H1 (cell line): ENCODE data around the gene ANLN. TPM values are rescaled to one million over a fixed set of nuclear protein-coding genes. Genes with fewer than 3 reads are reported as not detected.

Experiments used
- CTCF ChIA-PET: fragments of 300-600 bp; sonication (Branson Sonifier 250); formaldehyde crosslinking; loops from one replicate; lab custom pipeline; 2021; ENCODE audit not compliant: partially characterized antibody; lab: Charles Lee
- POLR2A ChIA-PET: fragments of 300-600 bp; sonication (Branson Sonifier 250); formaldehyde crosslinking; loops from one replicate; lab custom pipeline; 2021; ENCODE audit warnings: inconsistent platforms; ENCODE audit not compliant: partially characterized antibody; lab: Charles Lee
- DNase-seq, 2 experiments: peaks; one replicate each; pipeline versions ENCODE4 v3.0.0 to v3.0.0-alpha.2; 2010 to 2022; ENCODE audit warnings: low spot score in 2 of 2, low read depth in 1 of 2, mixed read lengths in 1 of 2
- FAIRE-seq: peaks from 2 replicates; lab custom pipeline; 2011; peaks lifted over from hg19 to GRCh38; lab: Jason Lieb, UNC
- H2AFZ ChIP-seq: 2 replicates; pipeline ENCODE4 v1.8.1; 2012; ENCODE audit warnings: low read length, inconsistent platforms
- H2AK5ac ChIP-seq: 2 replicates; pipeline ENCODE4 v1.6.1; 2013; ENCODE audit warnings: low read depth, low read length
- H2BK120ac ChIP-seq: replicated peaks from 2 replicates; pipeline ENCODE3; 2013; ENCODE audit warnings: low read depth, low read length, inconsistent platforms
- H2BK12ac ChIP-seq: 2 replicates; pipeline ENCODE4 v1.6.1; 2013; ENCODE audit warnings: low read depth, low read length
- H2BK15ac ChIP-seq: 2 replicates; pipeline ENCODE4 v1.6.1; 2013; ENCODE audit warnings: low read length
- H2BK20ac ChIP-seq: 2 replicates; pipeline ENCODE4 v1.6.1; 2013; ENCODE audit warnings: low read length
- H2BK5ac ChIP-seq: 2 replicates; pipeline ENCODE4 v1.6.1; 2013; ENCODE audit warnings: low read depth, low read length
- H3K14ac ChIP-seq: 2 replicates; pipeline ENCODE4 v1.6.1; 2013; ENCODE audit warnings: inconsistent platforms; ENCODE audit not compliant: insufficient read length
- H3K18ac ChIP-seq: 2 replicates; pipeline ENCODE4 v1.6.1; 2013; ENCODE audit warnings: low read length; ENCODE audit errors: extremely low read depth
- H3K23ac ChIP-seq: 2 replicates; pipeline ENCODE4 v1.6.1; 2013; ENCODE audit warnings: inconsistent platforms; ENCODE audit not compliant: insufficient read length
- H3K23me2 ChIP-seq: 2 replicates; pipeline ENCODE4 v1.6.1; 2013; ENCODE audit warnings: low read depth, low read length
- H3K27ac ChIP-seq: 2 replicates; pipeline ENCODE4 v1.6.1; 2011; ENCODE audit warnings: low read depth, low read length, inconsistent platforms
- H3K27me3 ChIP-seq, 4 experiments: replicated peaks in 1 of 4; 1 replicate in 1 of 4; 2 replicates in 3 of 4; pipeline versions ENCODE4 v1.6.1 to v1.8.1; 2011 to 2013; ENCODE audit warnings: low read length in 3 of 4, mild to moderate bottlenecking in 3 of 4, inconsistent platforms in 2 of 4, mixed read lengths in 2 of 4, moderate library complexity in 1 of 4; ENCODE audit not compliant: control insufficient read depth in 3 of 4, insufficient read depth in 3 of 4; ENCODE audit errors: extremely low read depth in 1 of 4
- H3K36me3 ChIP-seq, 4 experiments: 2 replicates each; pipeline versions ENCODE4 v1.6.1 to v1.8.1; 2011 to 2013; ENCODE audit warnings: mild to moderate bottlenecking in 4 of 4, low read length in 3 of 4, moderate library complexity in 2 of 4, control low read depth in 1 of 4, inconsistent platforms in 1 of 4; ENCODE audit not compliant: insufficient read depth in 4 of 4, control insufficient read depth in 2 of 4
- H3K4ac ChIP-seq: replicated peaks from 2 replicates; pipeline ENCODE3; 2013; ENCODE audit warnings: low read length, low read depth, mixed read lengths, inconsistent platforms; ENCODE audit not compliant: insufficient read length
- H3K4me1 ChIP-seq, 4 experiments: replicated peaks in 1 of 4; 1 replicate in 1 of 4; 2 replicates in 3 of 4; pipeline versions ENCODE4 v1.6.1 to v1.8.1; 2011 to 2013; ENCODE audit warnings: low read length in 3 of 4, inconsistent platforms in 2 of 4, mixed read lengths in 1 of 4; ENCODE audit not compliant: insufficient read depth in 4 of 4, control insufficient read depth in 3 of 4
- H3K4me2 ChIP-seq, 2 experiments: 2 replicates each; pipeline versions ENCODE4 v1.6.1 to v1.8.1; 2011 to 2013; ENCODE audit warnings: low read depth in 2 of 2, low read length in 2 of 2, control low read depth in 1 of 2, inconsistent platforms in 1 of 2, mild to moderate bottlenecking in 1 of 2; ENCODE audit not compliant: insufficient read depth in 1 of 2
- H3K4me3 ChIP-seq, 4 experiments: fragments of 200-600, 300-600 bp in 1 of 4; sonication (generic), shearing (Covaris generic), sonication (Bioruptor Twin) in 1 of 4; 2 replicates each; pipeline versions ENCODE4 v1.5.1 to v1.8.1; 2011 to 2016; ENCODE audit warnings: low read length in 4 of 4, low read depth in 3 of 4, control low read depth in 2 of 4, inconsistent platforms in 2 of 4, mild to moderate bottlenecking in 2 of 4, mixed read lengths in 1 of 4, moderate library complexity in 1 of 4; ENCODE audit not compliant: insufficient read depth in 2 of 4; ENCODE audit errors: extremely low read depth in 1 of 4
- H3K56ac ChIP-seq: replicated peaks from 2 replicates; pipeline ENCODE3; 2013; ENCODE audit warnings: low read depth, mild to moderate bottlenecking, mixed read lengths, low read length, inconsistent platforms; ENCODE audit not compliant: insufficient read length
- H3K79me1 ChIP-seq: 2 replicates; pipeline ENCODE4 v1.6.1; 2013; ENCODE audit warnings: low read depth, low read length, control low read depth
- H3K79me2 ChIP-seq, 2 experiments: 2 replicates each; pipeline versions ENCODE4 v1.6.1 to v1.8.1; 2012 to 2013; ENCODE audit warnings: low read length in 2 of 2, mild to moderate bottlenecking in 2 of 2, inconsistent platforms in 1 of 2; ENCODE audit not compliant: insufficient read depth in 2 of 2, control insufficient read depth in 1 of 2
- H3K9ac ChIP-seq, 4 experiments: replicated peaks in 1 of 4; 1 replicate in 1 of 4; 2 replicates in 3 of 4; pipeline versions ENCODE4 v1.6.1 to v1.8.1; 2011 to 2013; ENCODE audit warnings: low read depth in 3 of 4, low read length in 3 of 4, control low read depth in 2 of 4, mild to moderate bottlenecking in 2 of 4, moderate library complexity in 2 of 4, inconsistent platforms in 1 of 4; ENCODE audit errors: extremely low read depth in 1 of 4
- H3K9me3 ChIP-seq, 2 experiments: 2 replicates each; pipeline versions ENCODE4 v1.6.1 to v1.8.1; 2012 to 2013; ENCODE audit warnings: mild to moderate bottlenecking in 2 of 2, moderate library complexity in 2 of 2, control low read depth in 1 of 2, inconsistent platforms in 1 of 2, low read depth in 1 of 2, low read length in 1 of 2, mixed read lengths in 1 of 2; ENCODE audit not compliant: insufficient read depth in 2 of 2
- H4K20me1 ChIP-seq, 2 experiments: replicated peaks in 1 of 2; 2 replicates each; pipeline versions ENCODE3 to v1.8.1; 2011 to 2013; ENCODE audit warnings: inconsistent platforms in 2 of 2, low read length in 2 of 2, mild to moderate bottlenecking in 1 of 2; ENCODE audit not compliant: insufficient read depth in 2 of 2, control insufficient read depth in 1 of 2
- H4K5ac ChIP-seq: 2 replicates; pipeline ENCODE4 v1.6.1; 2013; ENCODE audit warnings: low read length, low read depth, mixed read lengths, inconsistent platforms; ENCODE audit not compliant: insufficient read length
- H4K8ac ChIP-seq: 2 replicates; pipeline ENCODE4 v1.8.0; 2013; ENCODE audit warnings: mild to moderate bottlenecking, moderate library complexity, low read length, inconsistent platforms; ENCODE audit not compliant: insufficient read depth; ENCODE audit errors: extremely low read depth
- H4K91ac ChIP-seq: replicated peaks from 2 replicates; pipeline ENCODE3; 2013; ENCODE audit warnings: low read length, mixed read lengths, inconsistent platforms; ENCODE audit not compliant: insufficient read length
- BRCA1 ChIP-seq: IDR thresholded peaks from 2 replicates; pipeline ENCODE4 v1.6.1; 2012; ENCODE audit warnings: low read depth, low read length, improper control_type of control experiment
- CEBPB ChIP-seq: IDR thresholded peaks from 2 replicates; pipeline ENCODE4 v1.6.1; 2012; ENCODE audit warnings: low read depth, low read length
- MAFK ChIP-seq: IDR thresholded peaks from 2 replicates; pipeline ENCODE4 v1.6.1; 2012; ENCODE audit warnings: low read depth, mild to moderate bottlenecking, improper control_type of control experiment, low read length
- PHF8 ChIP-seq: fragments of 200-600 bp; sonication (generic); conservative IDR thresholded peaks from 2 replicates; pipeline ENCODE4 v1.7.1; 2012; ENCODE audit warnings: low read depth, mild to moderate bottlenecking, inconsistent platforms, low read length, moderate library complexity
- SIRT6 ChIP-seq: IDR thresholded peaks from one replicate; pipeline ENCODE4 v1.7.1; 2012; ENCODE audit warnings: low read length, inconsistent platforms
- SUZ12 ChIP-seq: fragments of 200-600 bp; sonication (generic); IDR thresholded peaks from 2 replicates; pipeline ENCODE4 v1.6.1; 2012; ENCODE audit warnings: mild to moderate bottlenecking, inconsistent platforms, low read length, moderate library complexity, mixed read lengths
- TAF7 ChIP-seq: optimal IDR thresholded peaks from 2 replicates; pipeline ENCODE3; 2011; ENCODE audit warnings: low read depth, mild to moderate bottlenecking, inconsistent platforms, low read length, moderate library complexity, borderline replicate concordance
- WGBS, 2 experiments: shearing (Covaris generic) in 1 of 2; methylation state at CpG; one replicate each; pipeline versions ENCODE4 v1.1.6 to v1.1.7; 2013 to 2015; ENCODE audit warnings: low lambda C conversion rate in 2 of 2, mixed read lengths in 2 of 2, inconsistent platforms in 1 of 2, low coverage in 1 of 2, missing lambda C conversion rate in 1 of 2; ENCODE audit not compliant: insufficient replicate concordance in 2 of 2, insufficient coverage in 1 of 2, insufficient read length in 1 of 2; ENCODE audit errors: extremely low coverage in 1 of 2, missing lambda C conversion rate in 1 of 2; 5-methylcytosine and 5-hydroxymethylcytosine counted together
- polyA plus RNA-seq, 7 experiments: library from polyadenylated mRNA; depleted of rRNA in 3 of 7; stranded (reverse) in 5 of 7; unstranded in 2 of 7; fragments of >200 nt in 5 of 7; fragments of 200-250 nt in 2 of 7; gene quantifications; 1 replicate in 5 of 7; 2 replicates in 1 of 7; 4 replicates in 1 of 7; pipeline versions ENCODE4 v1.2.1 to v1.2.3, GENCODE V29; 2011 to 2013; ENCODE audit warnings: missing spikeins in 2 of 7, mixed read lengths in 2 of 7
- total RNA-seq: library from RNA; stranded (reverse); fragmentation: NEBNext Ultra II Directional; extraction: Animal tissue kit (Norgen Biotek cat#: 25700); gene quantifications from 2 replicates; pipeline ENCODE4 v1.2.1, GENCODE V29; 2021

ANLN gene
- total and polyA plus RNA-seq, 2 of the 8 experiments (the other 6 are each of a cell fraction or from before 2014, with no cell fraction given) = 18.5 to 90.1 TPM

- Histone ChIP-seq H4K5ac (no peak overlapping the region), H3K4ac (no peak overlapping the region), H2AFZ (no peak overlapping the region; the same call in 1 of the 2 replicates), H3K14ac (no peak overlapping the region), H3K9me3 (no peaks in the 10 kb centered on the region), H2BK12ac (no peak overlapping the region), H3K36me3 (no peaks in the 10 kb centered on the region), H4K91ac (no peak overlapping the region), H3K4me2 (no peak overlapping the region), H3K4me1 (no peaks in the 10 kb centered on the region), H3K18ac (no peak overlapping the region), H2BK15ac (no peak overlapping the region), H3K27me3 (no peaks in the 10 kb centered on the region), H2BK5ac (no peak overlapping the region), H3K79me2 (no peaks in the 10 kb centered on the region), H2AK5ac (no peak overlapping the region), H2BK20ac (no peak overlapping the region), H2BK120ac (no peak overlapping the region), H4K20me1 (no peaks in the 10 kb centered on the region)
- DNase-seq (no peak), FAIRE-seq (no peak)
- POLR2A ChIA-PET = no interaction called here
- TF ChIP-seq PHF8 (no peak), SUZ12 (no peak), MAFK (no peak), SIRT6 (no peak), CEBPB (no peak), BRCA1 (no peak), TAF7 (no peak)
- TF ChIP-seq, all 59 proteins: peak for 0
- CTCF ChIA-PET = interaction anchor here (0.5 to 11.8 kb wide), 11 partner anchors 15 to 1856 kb away, joined by 3 to 104 read pairs (median 4); no protein-coding TSS in a partner anchor
- H3K23me2 ChIP-seq = no peaks in the 10 kb centered on the region
- no peak overlapping the region for H3K27ac ChIP-seq
- no peak overlapping the region for H3K4me3 ChIP-seq
- WGBS, 2 experiments = 85% methylated on average over 3 of the region's 3 CpGs; no CpG with 5 or more reads in 1 of the 2 experiments
- no peak overlapping the region for H4K8ac ChIP-seq
- no peak overlapping the region for H3K9ac ChIP-seq
- H3K56ac ChIP-seq = no peak overlapping the region
- H3K79me1 ChIP-seq = no peaks in the 10 kb centered on the region
- H3K23ac ChIP-seq = no peak overlapping the region
These were observed 100.8 kb downstream of the ANLN start for GRCh38 chr7:36490419-36490830.
